GM23248 (cell line): ENCODE results near the gene UBE4A.

Experiments used
- EZH2 ChIP-seq: fragments of 200-600 bp; sonication (generic); IDR thresholded peaks from 2 replicates; pipeline ENCODE4 v1.6.1; 2018; ENCODE audit warnings: antibody characterized with exemption, mild to moderate bottlenecking; ENCODE audit not compliant: insufficient read depth, poor library complexity, severe bottlenecking
- EZH2phosphoT487 ChIP-seq: fragments of 200-600 bp; sonication (generic); IDR thresholded peaks from 2 replicates; pipeline ENCODE4 v1.6.1; 2018; ENCODE audit warnings: antibody characterized with exemption, moderate library complexity, mild to moderate bottlenecking, low read depth; ENCODE audit not compliant: insufficient read depth

- no peak for TF ChIP-seq EZH2
- TF ChIP-seq EZH2phosphoT487, result no peak
Measured at GRCh38 chr11:118328745-118329144, 30.7 kb upstream of the UBE4A start.
